ENCODE measurements around the gene DBI. TPM values are rescaled to one million over a fixed set of nuclear protein-coding genes. Genes with fewer than 3 reads are reported as not detected.
"Not testable (repeated sequence)": the region's sequence is repeated elsewhere in the genome, so short reads cannot be mapped to it uniquely, and the experiment has no call there.

Gene DBI
- total RNA-seq, 2 experiments from 2014 or later: 162 to 182 TPM

DNA sequence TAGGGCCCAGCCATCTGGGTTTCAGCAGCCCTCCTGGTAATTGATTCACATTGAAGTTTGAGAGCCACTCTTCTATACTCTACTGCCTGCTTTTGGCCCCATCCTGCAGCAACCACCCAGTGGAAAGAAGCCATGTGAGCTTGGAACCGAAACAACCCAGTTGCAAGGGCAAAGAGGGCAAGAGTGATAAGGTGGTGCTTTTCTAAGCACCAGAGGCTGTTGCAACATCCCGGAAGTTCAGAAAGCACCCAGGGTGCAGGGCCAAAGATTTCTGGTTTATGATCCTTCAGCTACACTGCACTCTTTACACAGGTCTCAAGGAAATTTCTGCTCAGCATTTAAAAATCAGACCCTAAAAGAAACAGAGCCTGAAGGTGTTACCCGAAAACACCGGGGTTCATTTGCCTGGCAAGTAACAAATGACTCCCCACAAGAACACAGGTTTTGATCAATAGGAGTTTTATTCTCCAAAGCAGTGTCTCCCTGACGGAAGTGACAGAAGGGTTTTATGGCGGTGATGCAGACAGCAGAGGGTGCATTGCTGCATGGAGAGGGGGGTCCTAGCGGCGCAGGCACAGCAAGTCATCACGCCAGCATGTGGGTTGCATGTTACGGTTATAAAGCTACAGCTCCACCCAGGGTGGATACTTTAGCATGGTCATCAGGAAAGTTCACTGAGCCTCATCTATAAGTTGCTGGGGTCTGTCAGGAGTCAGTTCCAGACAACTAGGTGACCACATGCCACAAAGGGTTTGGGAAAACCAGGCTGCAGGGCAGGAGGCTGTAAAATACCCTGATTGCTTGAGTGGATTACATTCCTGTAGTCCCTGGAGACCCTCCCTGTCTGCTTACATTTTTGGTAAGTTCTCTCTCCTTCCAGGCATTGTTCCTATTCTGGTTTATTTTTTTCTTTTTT, 36.1 kb downstream of the DBI start:
- no peak for DNase-seq
- Mint-ChIP-seq H3K27ac (no peak overlapping the region), H3K4me1 (no peaks in the 10 kb centered on the region), H3K9me3 (no peaks in the 10 kb centered on the region), H3K27me3 (no peaks in the 10 kb centered on the region), H3K4me3 (no peak overlapping the region), H3K36me3 (no peaks in the 10 kb centered on the region)

DNA sequence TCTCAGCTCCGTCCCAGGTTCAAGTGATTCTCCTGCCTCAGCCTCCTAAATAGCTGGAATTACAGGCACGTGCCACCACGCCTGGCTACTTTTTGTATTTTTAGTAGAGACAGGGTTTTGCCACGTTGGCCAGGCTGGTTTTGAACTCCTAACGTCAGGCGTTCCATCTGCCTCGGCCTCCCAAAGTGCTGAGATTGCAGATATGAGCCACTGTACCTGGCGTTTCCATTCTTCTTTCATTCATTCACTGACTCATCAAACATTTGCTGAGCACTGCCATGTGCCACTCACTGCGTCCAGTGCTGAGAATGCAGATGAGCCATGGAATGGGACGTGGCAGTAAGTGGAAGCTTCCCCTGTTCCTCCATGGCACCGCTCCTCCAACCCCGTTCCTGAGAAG, 36.8 kb downstream of the DBI start:
- H3K27me3 Mint-ChIP-seq, H3K36me3 Mint-ChIP-seq, H3K27ac Mint-ChIP-seq, DNase-seq, H3K4me3 Mint-ChIP-seq, H3K9me3 Mint-ChIP-seq, H3K4me1 Mint-ChIP-seq: not testable (repeated sequence)

GRCh38 chr2:119405151-119405550, 38.4 kb downstream of the DBI start:
- Mint-ChIP-seq H3K36me3 (no peaks in the 10 kb centered on the region), H3K27me3 (no peaks in the 10 kb centered on the region), H3K9me3 (no peaks in the 10 kb centered on the region), H3K27ac (no peak overlapping the region), H3K4me3 (no peak overlapping the region), H3K4me1 (no peaks in the 10 kb centered on the region)
- DNase-seq: no peak

DNA sequence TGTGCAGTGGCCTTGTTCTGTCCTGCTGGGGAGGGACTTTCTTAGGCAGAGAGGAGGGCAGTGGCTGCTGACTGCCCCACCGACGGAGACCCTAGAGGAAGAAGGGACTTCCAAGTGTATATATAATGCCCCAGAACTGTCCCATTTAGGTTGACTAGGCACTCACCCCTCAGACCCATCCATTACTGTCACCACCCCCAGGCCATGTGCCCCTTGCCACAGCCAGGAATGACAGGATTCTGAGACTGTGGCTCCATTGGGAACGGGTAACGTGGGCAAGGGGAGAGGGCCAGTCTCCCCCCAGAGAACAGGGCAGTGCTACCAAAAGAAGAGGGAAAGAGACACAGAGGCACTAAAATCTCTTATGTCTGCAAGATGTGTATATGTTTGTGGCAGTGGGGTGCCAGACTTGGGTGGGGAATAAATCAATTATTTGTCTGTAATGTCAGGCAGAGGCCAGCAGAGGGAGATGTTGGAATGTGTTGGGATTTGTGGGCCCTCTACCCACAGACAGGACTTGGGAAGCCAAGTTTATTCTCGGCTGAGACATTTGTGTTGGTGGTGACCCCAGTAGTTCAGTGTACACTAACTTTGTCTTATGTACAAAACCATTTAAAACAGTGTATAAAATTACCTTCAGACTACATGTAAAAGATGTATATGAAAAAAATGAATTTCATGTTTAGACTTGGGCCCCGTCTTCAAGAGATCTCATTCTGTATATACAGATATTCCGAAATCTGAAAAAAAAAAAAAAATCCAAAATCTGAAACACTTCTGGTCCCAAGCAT, 40.8 kb downstream of the DBI start:
- no peaks in the 10 kb centered on the region for H3K27me3 Mint-ChIP-seq
- peak; percentile 18 for DNase-seq
- no peaks in the 10 kb centered on the region for H3K36me3 Mint-ChIP-seq
- no peaks in the 10 kb centered on the region for H3K4me1 Mint-ChIP-seq
- no peak overlapping the region for H3K4me3 Mint-ChIP-seq
- no peak overlapping the region for H3K27ac Mint-ChIP-seq
- H3K9me3 Mint-ChIP-seq: no peaks in the 10 kb centered on the region

DNA sequence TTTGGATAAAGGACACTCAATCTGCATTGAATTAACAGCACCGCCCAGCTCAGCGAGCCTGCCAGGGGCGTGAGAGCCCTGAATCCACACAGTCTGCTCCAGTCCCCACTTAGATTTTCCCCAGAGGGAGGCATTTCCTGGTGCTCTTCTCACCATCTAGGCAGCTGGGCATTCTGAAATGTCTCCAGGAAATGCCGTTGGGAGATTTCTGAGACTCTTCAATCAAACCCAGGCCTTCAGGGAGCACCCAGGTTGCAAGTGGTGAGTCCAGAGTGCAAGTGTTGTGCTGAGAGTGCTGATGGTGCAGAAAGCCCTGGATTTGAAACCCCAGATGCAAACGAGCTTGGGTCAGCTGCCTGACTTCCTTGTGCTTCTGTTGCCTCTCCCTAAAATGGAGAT, 41.4 kb downstream of the DBI start:
- Mint-ChIP-seq H3K4me1 (no peaks in the 10 kb centered on the region), H3K27ac (no peak overlapping the region), H3K4me3 (no peak overlapping the region)

GRCh38 chr2:119409506-119409905, 42.7 kb downstream of the DBI start:
- Mint-ChIP-seq H3K9me3 (no peaks in the 10 kb centered on the region), H3K36me3 (no peaks in the 10 kb centered on the region), H3K4me3 (no peak overlapping the region), H3K27me3 (no peaks in the 10 kb centered on the region), H3K27ac (no peak overlapping the region), H3K4me1 (no peaks in the 10 kb centered on the region)
- no peak for DNase-seq

More for the DNA sequence above, 41.4 kb downstream of the DBI start:
- no peaks in the 10 kb centered on the region for H3K9me3 Mint-ChIP-seq
- no peaks in the 10 kb centered on the region for H3K36me3 Mint-ChIP-seq
- no peak for DNase-seq
- H3K27me3 Mint-ChIP-seq: no peaks in the 10 kb centered on the region

DNA sequence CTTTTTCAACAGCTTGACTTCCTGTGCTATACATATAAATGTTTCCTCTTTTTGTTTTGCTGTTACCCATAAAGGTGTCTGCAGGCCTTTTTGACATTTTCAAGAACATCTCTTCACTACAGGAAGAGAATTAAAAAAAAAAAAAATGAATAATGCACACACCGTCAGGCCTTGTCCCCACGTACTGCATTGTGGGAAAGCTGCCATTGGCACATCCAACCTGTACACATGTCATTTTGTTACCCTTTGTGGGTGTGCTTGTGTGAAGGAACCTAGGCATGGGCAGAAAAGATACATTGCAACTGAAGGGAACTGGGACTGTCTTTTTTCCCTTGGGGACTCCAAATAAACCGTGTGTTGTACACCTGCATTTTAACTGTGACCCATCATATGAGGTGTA, 48.1 kb downstream of the DBI start:
- Mint-ChIP-seq H3K4me3 (no peak overlapping the region), H3K27me3 (peaks cover 3% of the 10 kb centered on the region), H3K9me3 (no peaks in the 10 kb centered on the region), H3K4me1 (no peaks in the 10 kb centered on the region), H3K27ac (no peak overlapping the region), H3K36me3 (no peaks in the 10 kb centered on the region)
- DNase-seq: no peak

- H3K27me3 Mint-ChIP-seq: peaks cover 4% of the 10 kb centered on the region
- H3K4me3 Mint-ChIP-seq: no peak overlapping the region
- DNase-seq: no peak
- H3K27ac Mint-ChIP-seq: no peak overlapping the region
- H3K36me3 Mint-ChIP-seq: no peaks in the 10 kb centered on the region
- H3K4me1 Mint-ChIP-seq: no peaks in the 10 kb centered on the region
- H3K9me3 Mint-ChIP-seq: no peaks in the 10 kb centered on the region
Measured at GRCh38 chr2:119415630-119416029, 48.9 kb downstream of the DBI start.

DNA sequence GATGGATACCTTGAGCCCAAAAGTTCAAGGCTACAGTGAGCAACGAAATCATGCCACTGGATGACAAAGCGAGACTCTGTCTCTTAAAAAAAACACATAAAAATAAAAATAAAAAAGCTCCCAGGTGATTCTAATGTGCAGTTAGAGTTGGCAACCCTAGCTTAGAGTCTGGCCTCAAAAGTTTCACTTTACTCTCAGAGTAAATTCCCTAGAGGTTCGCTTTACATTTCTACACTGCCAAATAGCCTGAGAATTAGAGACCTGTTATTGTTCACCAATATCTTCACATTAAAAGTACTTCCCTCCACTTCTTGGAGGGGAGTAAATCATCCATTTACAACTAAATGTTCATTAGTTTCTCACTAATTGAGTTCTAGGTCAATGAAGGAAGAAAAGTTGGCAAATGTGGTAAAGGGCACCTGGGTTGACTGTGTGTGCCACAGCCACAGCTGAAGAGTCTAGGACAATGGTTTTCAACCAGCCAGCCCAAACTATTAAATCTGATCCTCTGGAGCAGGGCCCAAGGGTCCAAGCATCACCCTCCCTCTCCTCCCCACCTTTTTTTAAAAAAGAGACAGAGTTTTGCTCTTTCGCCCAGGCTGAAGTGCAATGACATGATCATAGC, 49.6 kb downstream of the DBI start:
- no peaks in the 10 kb centered on the region for H3K9me3 Mint-ChIP-seq
- H3K27ac Mint-ChIP-seq: no peak overlapping the region
- H3K4me1 Mint-ChIP-seq: no peaks in the 10 kb centered on the region
- peaks cover 7% of the 10 kb centered on the region for H3K27me3 Mint-ChIP-seq
- H3K4me3 Mint-ChIP-seq: no peak overlapping the region
- H3K36me3 Mint-ChIP-seq: no peaks in the 10 kb centered on the region
- no peak for DNase-seq

DNA sequence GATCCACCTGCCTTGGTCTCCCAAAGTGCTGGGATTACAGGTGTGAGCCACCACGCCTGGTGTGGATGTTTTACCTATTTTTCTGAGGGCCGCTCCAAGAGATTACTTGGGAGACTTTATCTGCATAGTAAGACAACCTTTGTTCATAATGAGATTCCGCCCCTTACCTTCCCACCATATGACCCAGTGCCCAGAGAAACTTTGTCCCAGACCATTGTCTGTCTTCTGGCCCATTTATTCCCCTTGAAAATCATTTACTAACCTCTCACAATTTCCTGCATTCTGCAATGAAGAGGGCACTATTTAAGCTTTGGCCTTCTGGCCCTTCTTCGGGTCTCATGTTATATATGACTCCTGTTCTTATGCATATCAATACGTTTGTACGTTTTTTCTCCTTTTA, 51.1 kb downstream of the DBI start:
- Mint-ChIP-seq H3K36me3 (no peaks in the 10 kb centered on the region), H3K27ac (no peak overlapping the region), H3K9me3 (peaks cover 5% of the 10 kb centered on the region), H3K4me1 (no peaks in the 10 kb centered on the region), H3K27me3 (peaks cover 7% of the 10 kb centered on the region), H3K4me3 (no peak overlapping the region)
- DNase-seq: no peak

- DNase-seq: no peak
- H3K36me3 Mint-ChIP-seq: no peaks in the 10 kb centered on the region
- H3K27me3 Mint-ChIP-seq: peaks cover 10% of the 10 kb centered on the region
- H3K9me3 Mint-ChIP-seq: peaks cover 5% of the 10 kb centered on the region
- no peaks in the 10 kb centered on the region for H3K4me1 Mint-ChIP-seq
- no peak overlapping the region for H3K27ac Mint-ChIP-seq
- H3K4me3 Mint-ChIP-seq: no peak overlapping the region
Measured at GRCh38 chr2:119419065-119419464, 52.3 kb downstream of the DBI start.

GRCh38 chr2:119419803-119420508, 53.2 kb downstream of the DBI start:
- no peak for DNase-seq
- H3K9me3 Mint-ChIP-seq: peaks cover 5% of the 10 kb centered on the region
- peaks cover 10% of the 10 kb centered on the region for H3K27me3 Mint-ChIP-seq
- no peaks in the 10 kb centered on the region for H3K36me3 Mint-ChIP-seq
- no peak overlapping the region for H3K27ac Mint-ChIP-seq
- no peak overlapping the region for H3K4me3 Mint-ChIP-seq
- no peaks in the 10 kb centered on the region for H3K4me1 Mint-ChIP-seq

DNA sequence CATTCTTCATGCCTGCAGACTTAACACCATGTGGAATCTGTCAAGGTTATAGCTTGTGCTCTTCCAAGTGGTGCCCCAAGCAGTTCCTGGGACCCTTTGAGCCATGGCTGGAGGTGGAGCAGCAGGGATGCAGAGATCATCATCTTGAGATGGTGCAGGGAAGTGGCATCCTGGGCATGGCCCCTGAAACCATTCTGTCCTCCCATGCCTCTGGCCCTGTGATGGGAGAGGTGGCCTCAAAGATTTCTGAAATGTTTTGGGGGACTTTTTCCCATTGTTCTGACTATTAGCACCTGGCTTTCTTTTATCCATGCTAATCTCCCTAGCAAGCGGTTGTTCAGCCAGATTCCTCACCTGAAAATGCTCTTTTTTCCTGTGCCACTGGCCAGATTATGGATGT, 54.5 kb downstream of the DBI start:
- DNase-seq: no peak
- Mint-ChIP-seq H3K4me3 (no peak overlapping the region), H3K9me3 (peaks cover 5% of the 10 kb centered on the region), H3K27me3 (peaks cover 10% of the 10 kb centered on the region), H3K36me3 (no peaks in the 10 kb centered on the region), H3K27ac (no peak overlapping the region), H3K4me1 (no peaks in the 10 kb centered on the region)

- H3K36me3 Mint-ChIP-seq: no peaks in the 10 kb centered on the region
- H3K4me1 Mint-ChIP-seq: no peaks in the 10 kb centered on the region
- H3K27me3 Mint-ChIP-seq: peaks cover 14% of the 10 kb centered on the region
- no peak overlapping the region for H3K4me3 Mint-ChIP-seq
- DNase-seq: no peak
- H3K9me3 Mint-ChIP-seq: peaks cover 5% of the 10 kb centered on the region
- no peak overlapping the region for H3K27ac Mint-ChIP-seq
Measured at GRCh38 chr2:119421741-119422140, 55.0 kb downstream of the DBI start.

Measured in activated naive CD8-positive, alpha-beta T cell treated with anti-CD3 and anti-CD28 coated beads for 36 hours (primary cell).